Activated naive CD8-positive, alpha-beta T cell treated with anti-CD3 and anti-CD28 coated beads, Interleukin-2, amount 50 U/mL, for 16 hours (primary cell): ENCODE data around the gene ZMIZ1.

ENCODE experiments used
- DNase-seq: peaks from one replicate; pipeline ENCODE4 v3.0.0-alpha.2; 2020; ENCODE audit warnings: low read depth, low spot score

Gene ZMIZ1

GRCh38 chr10:79050896-79051555, 17.7 kb upstream of the ZMIZ1 start:
- DNase-seq, result no peak

- no peak for DNase-seq
These were observed 17.0 kb upstream of the ZMIZ1 start for GRCh38 chr10:79051766-79052165.

- DNase-seq, result no peak
These were observed 16.3 kb upstream of the ZMIZ1 start for GRCh38 chr10:79052291-79053080.

- DNase-seq, result no peak
These were observed 15.7 kb upstream of the ZMIZ1 start for GRCh38 chr10:79053081-79053434.

- no peak for DNase-seq
These were observed 15.1 kb upstream of the ZMIZ1 start for GRCh38 chr10:79053481-79054202.

GRCh38 chr10:79054203-79055099, 14.3 kb upstream of the ZMIZ1 start:
- no peak for DNase-seq

- DNase-seq, result no peak
These were observed 13.5 kb upstream of the ZMIZ1 start for GRCh38 chr10:79055100-79055782.

GRCh38 chr10:79055892-79056291, 12.9 kb upstream of the ZMIZ1 start:
- no peak for DNase-seq

- DNase-seq, result no peak
These were observed 12.4 kb upstream of the ZMIZ1 start for GRCh38 chr10:79056361-79056735.

GRCh38 chr10:79056736-79057391, 11.9 kb upstream of the ZMIZ1 start:
- no peak for DNase-seq

GRCh38 chr10:79057481-79058275, 11.1 kb upstream of the ZMIZ1 start:
- DNase-seq, result no peak

- no peak for DNase-seq
These were observed 9.6 kb upstream of the ZMIZ1 start for GRCh38 chr10:79058899-79059841.

- no peak for DNase-seq
These were observed 8.8 kb upstream of the ZMIZ1 start for GRCh38 chr10:79059859-79060379.

- DNase-seq, result no peak
These were observed 8.0 kb upstream of the ZMIZ1 start for GRCh38 chr10:79060641-79061255.

GRCh38 chr10:79061441-79062315, 7.1 kb upstream of the ZMIZ1 start:
- DNase-seq, result no peak

GRCh38 chr10:79063071-79063491, 5.7 kb upstream of the ZMIZ1 start:
- DNase-seq, result no peak
